A549 (cell line): ENCODE data around the gene APBA1. TPM values are rescaled to one million over a fixed set of nuclear protein-coding genes. Genes with fewer than 3 reads are reported as not detected.

ENCODE experiments used
- ATAC-seq, 2 experiments: fragments of 200-7000 bp in 1 of 2; fragments of >200 bp in 1 of 2; cut with Nextera tagmentation in 1 of 2; cut with Tn5 transposase in 1 of 2; 3 replicates each; pipeline versions ENCODE4 v1.8.0 to v1.9.1; 2018 to 2020; ENCODE audit warnings: mild to moderate bottlenecking in 1 of 2, moderate library complexity in 1 of 2
- CTCF ChIA-PET: fragments of 300-600 bp; sonication (Branson Sonifier 250); formaldehyde crosslinking; extraction: SDS; loops from one replicate; lab custom pipeline; 2021; ENCODE audit warnings: antibody characterized with exemption, inconsistent platforms; lab: Yijun Ruan, JAX
- POLR2A ChIA-PET: fragments of 350-600 bp; formaldehyde crosslinking; extraction: SDS; loops from one replicate; lab custom pipeline; 2021; ENCODE audit warnings: antibody characterized with exemption, inconsistent platforms; lab: Yijun Ruan, JAX
- DNase-seq, 2 experiments: peaks; one replicate each; pipeline versions ENCODE4 v3.0.0 to v3.0.0-alpha.2; 2011 to 2016; ENCODE audit warnings: low read depth in 1 of 2, low spot score in 1 of 2
- FAIRE-seq: peaks from 2 replicates; lab custom pipeline; 2011; peaks lifted over from hg19 to GRCh38; lab: Jason Lieb, UNC
- H3K27ac ChIP-seq, 2 experiments: fragments of >200 bp; sonication (Bioruptor Twin); formaldehyde crosslinking; 3 replicates each; pipeline ENCODE4 v1.5.1; 2016 to 2017
- H3K4me1 ChIP-seq: fragments of >200 bp; sonication (Bioruptor Twin); formaldehyde crosslinking; 3 replicates; pipeline ENCODE4 v1.6.1; 2016
- H3K4me2 ChIP-seq: fragments of >200 bp; sonication (Bioruptor Twin); formaldehyde crosslinking; 3 replicates; pipeline ENCODE4 v1.6.1; 2016
- H3K4me3 ChIP-seq: fragments of >200 bp; sonication (Bioruptor Twin); formaldehyde crosslinking; 3 replicates; pipeline ENCODE4 v1.5.1; 2016
- H3K9me3 ChIP-seq: fragments of >200 bp; sonication (Bioruptor Twin); formaldehyde crosslinking; 3 replicates; pipeline ENCODE4 v1.6.1; 2016
- CBX2 ChIP-seq: fragments of 200-600 bp; sonication (generic); IDR thresholded peaks from 2 replicates; pipeline ENCODE4 v1.6.1; 2016; ENCODE audit warnings: low read depth, mild to moderate bottlenecking, borderline replicate concordance
- CEBPB ChIP-seq, 2 experiments: fragments of >200 bp in 1 of 2; sonication (Bioruptor Twin) in 1 of 2; formaldehyde crosslinking in 1 of 2; IDR thresholded peaks; 2 replicates each; pipeline ENCODE4 v1.6.1; 2012 to 2016
- CHD2 ChIP-seq: fragments of 150-350 bp; IDR thresholded peaks from 2 replicates; pipeline ENCODE4 v1.6.1; 2014; ENCODE audit warnings: low read length; ENCODE audit not compliant: partially characterized antibody
- EP300 ChIP-seq, 2 experiments: fragments of >200 bp; sonication (Bioruptor Twin); formaldehyde crosslinking; IDR thresholded peaks; 2 replicates in 1 of 2; 3 replicates in 1 of 2; pipeline ENCODE4 v1.6.1; 2016 to 2017
- ESRRA ChIP-seq: fragments of 150-350 bp; IDR thresholded peaks from 2 replicates; pipeline ENCODE4 v1.6.1; 2014; ENCODE audit warnings: mild to moderate bottlenecking, low read length, borderline replicate concordance
- FOSB ChIP-seq: fragments of 250-450 bp; sonication (Bioruptor Pico); IDR thresholded peaks from 2 replicates; pipeline ENCODE4 v1.5.0; 2020; ENCODE audit warnings: mild to moderate bottlenecking, moderate library complexity
- FOSL2 ChIP-seq, 2 experiments: fragments of 450-650 bp in 1 of 2; fragments of >200 bp in 1 of 2; sonication (Bioruptor Twin) in 1 of 2; formaldehyde crosslinking; IDR thresholded peaks; 2 replicates each; pipeline versions ENCODE4 v1.5.0 to v1.6.1; 2016 to 2020; ENCODE audit warnings: mild to moderate bottlenecking in 1 of 2, moderate library complexity in 1 of 2
- FOXS1 ChIP-seq: fragments of 250-450 bp; sonication (Bioruptor Pico); IDR thresholded peaks from 2 replicates; pipeline ENCODE4 v1.5.0; 2020; ENCODE audit warnings: mild to moderate bottlenecking, moderate library complexity
- GATA3 ChIP-seq: IDR thresholded peaks from 2 replicates; pipeline ENCODE4 v1.6.1; 2012; ENCODE audit warnings: borderline replicate concordance
- HDAC2 ChIP-seq: fragments of 200-600 bp; sonication (generic); IDR thresholded peaks from 2 replicates; pipeline ENCODE4 v1.6.1; 2016
- HOXB5 ChIP-seq: fragments of 250-450 bp; sonication (Bioruptor Pico); IDR thresholded peaks from 2 replicates; pipeline ENCODE4 v1.5.0; 2020; ENCODE audit warnings: mild to moderate bottlenecking, moderate library complexity
- JUNB ChIP-seq: fragments of >200 bp; sonication (Bioruptor Twin); formaldehyde crosslinking; IDR thresholded peaks from 2 replicates; pipeline ENCODE4 v1.6.1; 2016
- KDM5A ChIP-seq: fragments of 200-600 bp; sonication (generic); IDR thresholded peaks from 2 replicates; pipeline ENCODE4 v1.6.1; 2016; ENCODE audit warnings: antibody characterized with exemption, mild to moderate bottlenecking
- MAFK ChIP-seq: fragments of 450-650 bp; IDR thresholded peaks from 2 replicates; pipeline ENCODE4 v1.6.1; 2014; ENCODE audit not compliant: partially characterized antibody
- MYC ChIP-seq: IDR thresholded peaks from 2 replicates; pipeline ENCODE4 v1.6.1; 2012; ENCODE audit warnings: mild to moderate bottlenecking, inconsistent platforms, low read length, improper control_type of control experiment, borderline replicate concordance
- NPAS2 ChIP-seq: fragments of 250-450 bp; sonication (Bioruptor Pico); IDR thresholded peaks from 2 replicates; pipeline ENCODE4 v1.8.0; 2022; ENCODE audit warnings: mild to moderate bottlenecking, moderate library complexity, borderline replicate concordance
- PHF8 ChIP-seq: fragments of 200-600 bp; sonication (generic); IDR thresholded peaks from 2 replicates; pipeline ENCODE4 v1.6.1; 2016; ENCODE audit warnings: low read depth, mild to moderate bottlenecking, antibody characterized with exemption, moderate library complexity, borderline replicate concordance
- RCOR1 ChIP-seq: fragments of 150-350 bp; IDR thresholded peaks from 2 replicates; pipeline ENCODE4 v1.6.1; 2014; ENCODE audit warnings: antibody characterized with exemption, low read length, low read depth
- REST ChIP-seq: fragments of 200-600 bp; sonication (generic); IDR thresholded peaks from 2 replicates; pipeline ENCODE4 v1.6.1; 2016; ENCODE audit warnings: antibody characterized with exemption, mild to moderate bottlenecking, moderate library complexity
- RNF2 ChIP-seq: fragments of 200-600 bp; sonication (generic); IDR thresholded peaks from 2 replicates; pipeline ENCODE4 v1.6.1; 2016; ENCODE audit warnings: low read depth, mild to moderate bottlenecking, antibody characterized with exemption, moderate library complexity, borderline replicate concordance
- SMC3 ChIP-seq: fragments of >200 bp; sonication (Bioruptor Twin); formaldehyde crosslinking; IDR thresholded peaks from 3 replicates; pipeline ENCODE4 v1.6.1; 2018; ENCODE audit warnings: inconsistent platforms
- SREBF2 ChIP-seq: fragments of 450-650 bp; IDR thresholded peaks from 2 replicates; pipeline ENCODE4 v1.6.1; 2014; ENCODE audit warnings: mild to moderate bottlenecking, moderate library complexity
- TP53 ChIP-seq: fragments of 250-450 bp; sonication (Bioruptor Pico); IDR thresholded peaks from 2 replicates; pipeline ENCODE4 v1.5.0; 2021; ENCODE audit warnings: mild to moderate bottlenecking, moderate library complexity
- ZFP36 ChIP-seq: fragments of 450-650 bp; IDR thresholded peaks from 2 replicates; pipeline ENCODE4 v1.6.1; 2014; ENCODE audit warnings: borderline replicate concordance; ENCODE audit not compliant: partially characterized antibody
- ZNF302 ChIP-seq: fragments of 250-450 bp; sonication (Bioruptor Pico); IDR thresholded peaks from 2 replicates; pipeline ENCODE4 v1.9.0; 2021; ENCODE audit warnings: inconsistent platforms, mild to moderate bottlenecking, moderate library complexity
- ZSCAN20 ChIP-seq: fragments of 250-450 bp; sonication (Bioruptor Pico); IDR thresholded peaks from 2 replicates; pipeline ENCODE4 v1.8.0; 2022; ENCODE audit warnings: mild to moderate bottlenecking, moderate library complexity
- WGBS: methylation state at CpG from one replicate; pipeline ENCODE4 v1.1.6; 2017; ENCODE audit errors: missing lambda C conversion rate; 5-methylcytosine and 5-hydroxymethylcytosine counted together
- polyA plus RNA-seq, 4 experiments: library from polyadenylated mRNA; depleted of rRNA in 3 of 4; stranded (reverse); fragments of >200 nt; fragmentation: RNase III in 1 of 4; extraction: RNeasy Plus Mini Kit Qiagen cat#74134 plus additional on column Dnase treatment in 1 of 4; gene quantifications; 2 replicates in 3 of 4; 3 replicates in 1 of 4; pipeline ENCODE4 v1.2.3, GENCODE V29; 2011 to 2017
- TF ChIP-seq, protein P1 (sequence below): IDR thresholded peaks from 2 replicates; pipeline ENCODE4 v1.6.1; 2012

APBA1 gene
- polyA plus RNA-seq, 2 of the 4 experiments (the other 2 are of a cell fraction) = 0.22 to 1.6 TPM

- CTCF ChIA-PET = interaction anchor here (1.0 kb wide), 1 partner anchor 11 kb away, joined by 3 read pairs; no protein-coding TSS in a partner anchor
- no peak for DNase-seq
- no peak overlapping the region for H3K27ac ChIP-seq
- FAIRE-seq = no peak
- ATAC-seq = no peak
- POLR2A ChIA-PET = no interaction called here
- no peak overlapping the region for H3K4me3 ChIP-seq
- WGBS = 83% methylated on average over 96 of the region's 111 CpGs
- H3K9me3 ChIP-seq = no peaks in the 10 kb centered on the region
- H3K4me2 ChIP-seq = no peak overlapping the region
- TF ChIP-seq ESRRA (no peak), MYC (no peak), ZNF302 (no peak), HDAC2 (no peak), FOXS1 (CRISPR knock-in tag) (no peak), ZFP36 (no peak), NPAS2 (CRISPR knock-in tag) (no peak), SMC3 (no peak), EP300 (IDR thresholded peaks at IDR 0.05) (no peak)
- TF ChIP-seq, all 56 proteins: peak for 0
- no peaks in the 10 kb centered on the region for H3K4me1 ChIP-seq
Measured at GRCh38 chr9:69516353-69517322, 155.5 kb downstream of the APBA1 start.

- Histone ChIP-seq H3K4me3 (no peak overlapping the region), H3K4me2 (no peak overlapping the region), H3K4me1 (no peaks in the 10 kb centered on the region), H3K27ac (no peak overlapping the region), H3K9me3 (no peaks in the 10 kb centered on the region)
- ChIA-PET POLR2A (no interaction called here), CTCF (no interaction called here)
- TF ChIP-seq PHF8 = no peak
- no peak for TF ChIP-seq JUNB
- no peak for TF ChIP-seq FOSB (CRISPR knock-in tag)
- no peak for TF ChIP-seq ZFP36
- ATAC-seq (no peak), FAIRE-seq (no peak), DNase-seq (no peak)
- WGBS = 71% methylated on average over 17 of the region's 23 CpGs
Measured at GRCh38 chr9:69515810-69516209, 156.4 kb downstream of the APBA1 start.

- WGBS = 20% methylated on average over 3 of the region's 3 CpGs
- no peak overlapping the region for H3K27ac ChIP-seq
- ATAC-seq = no peak
- no peak overlapping the region for H3K4me2 ChIP-seq
- POLR2A ChIA-PET = no interaction called here
- no peak overlapping the region for H3K4me3 ChIP-seq
- TF ChIP-seq MAFK (peak; percentile 49), CHD2 (no peak)
- TF ChIP-seq, all 56 proteins: peak for 1
- no peak for DNase-seq
- H3K9me3 ChIP-seq = no peaks in the 10 kb centered on the region
- FAIRE-seq = no peak
- H3K4me1 ChIP-seq = no peaks in the 10 kb centered on the region
- CTCF ChIA-PET = no interaction called here
Measured at GRCh38 chr9:69513141-69513820, 158.9 kb downstream of the APBA1 start.

DNA sequence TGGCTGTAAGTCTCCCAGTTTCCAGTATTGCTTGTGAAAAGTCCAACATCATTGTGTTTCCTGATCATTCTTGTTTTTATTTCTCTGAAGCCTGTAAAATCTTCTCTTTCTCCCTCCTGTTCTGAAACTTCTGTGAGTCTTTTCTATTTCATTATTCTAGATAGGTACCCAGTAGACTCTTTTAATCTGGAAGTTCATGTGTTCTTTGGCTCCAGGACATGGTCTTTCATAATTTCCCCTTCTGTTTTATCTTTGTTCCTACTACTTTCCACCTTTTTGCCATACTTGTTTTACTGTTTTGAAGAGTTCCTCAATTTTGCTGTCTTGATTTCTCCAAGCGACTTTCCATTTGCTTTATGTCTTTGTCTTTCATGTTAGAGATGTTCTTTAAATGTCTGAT, 168.1 kb downstream of the APBA1 start:
- Histone ChIP-seq H3K4me2 (no peak overlapping the region), H3K4me3 (no peak overlapping the region), H3K27ac (no peak overlapping the region), H3K4me1 (no peaks in the 10 kb centered on the region), H3K9me3 (no peaks in the 10 kb centered on the region)
- no peak for DNase-seq
- FAIRE-seq = no peak
- ChIA-PET CTCF (no interaction called here), POLR2A (no interaction called here)
- no peak for ATAC-seq
- 28% methylated on average over 1 of the region's 1 CpG for WGBS
- TF ChIP-seq CEBPB (IDR thresholded peaks at IDR 0.05) (no peak), FOXS1 (CRISPR knock-in tag) (no peak), HOXB5 (CRISPR knock-in tag) (no peak), ZSCAN20 (no peak), SREBF2 (no peak), REST (no peak), GATA3 (no peak), TP53 (no peak), FOSL2 (IDR thresholded peaks at IDR 0.05) (no peak), FOSL2 (CRISPR knock-in tag; IDR thresholded peaks at IDR 0.05) (no peak), SMC3 (no peak), KDM5A (no peak), JUNB (no peak), CBX2 (no peak), RNF2 (no peak), RCOR1 (no peak)
- TF ChIP-seq, protein P1, sequence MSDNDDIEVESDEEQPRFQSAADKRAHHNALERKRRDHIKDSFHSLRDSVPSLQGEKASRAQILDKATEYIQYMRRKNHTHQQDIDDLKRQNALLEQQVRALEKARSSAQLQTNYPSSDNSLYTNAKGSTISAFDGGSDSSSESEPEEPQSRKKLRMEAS = no peak
